LNCAP (cell line): ENCODE results near the gene IFNG-AS1.

Source experiments
- CTCF ChIP-seq: fragments of 450-650 bp; IDR thresholded peaks from 2 replicates; pipeline ENCODE4 v1.5.1; 2017; ENCODE audit warnings: mild to moderate bottlenecking

IFNG-AS1 gene

GRCh38 chr12:67994046-67994445 is 4.8 kb downstream of the IFNG-AS1 start:
- no peak for TF ChIP-seq CTCF

- no peak for TF ChIP-seq CTCF
Measured at GRCh38 chr12:67996347-67996746, 7.1 kb downstream of the IFNG-AS1 start.

GRCh38 chr12:67998379-67998778 is 9.1 kb downstream of the IFNG-AS1 start:
- no peak for TF ChIP-seq CTCF

- no peak for TF ChIP-seq CTCF
Measured at GRCh38 chr12:67999244-67999643, 10.0 kb downstream of the IFNG-AS1 start.

GRCh38 chr12:68001486-68002466 is 12.5 kb downstream of the IFNG-AS1 start:
- TF ChIP-seq CTCF: peak; percentile 63

- no peak for TF ChIP-seq CTCF
Measured at GRCh38 chr12:68003777-68004176, 14.5 kb downstream of the IFNG-AS1 start.

- no peak for TF ChIP-seq CTCF
Measured at GRCh38 chr12:68007033-68007432, 17.8 kb downstream of the IFNG-AS1 start.
